SK-N-SH treated with all-trans-retinoic acid at 6 μM for 48 hours (cell line): ENCODE results near the gene GRAP.
"Not testable (repeated sequence)": the region's sequence is repeated elsewhere in the genome, so short reads cannot be mapped to it uniquely, and the experiment has no call there.

Source experiments
- ARNTL ChIP-seq: fragments of 450-650 bp; formaldehyde crosslinking; IDR thresholded peaks from 2 replicates; pipeline ENCODE4 v1.5.0; 2020; ENCODE audit warnings: low read depth, mild to moderate bottlenecking, moderate library complexity, borderline replicate concordance
- ZC3H10 ChIP-seq: fragments of 250-450 bp; sonication (Bioruptor Pico); IDR thresholded peaks from 2 replicates; pipeline ENCODE4 v1.5.1; 2021; ENCODE audit warnings: mild to moderate bottlenecking, moderate library complexity
- ZFP3 ChIP-seq: fragments of 250-450 bp; sonication (Bioruptor Pico); IDR thresholded peaks from 2 replicates; pipeline ENCODE4 v1.5.0; 2020; ENCODE audit warnings: mild to moderate bottlenecking, moderate library complexity
- ZNF565 ChIP-seq: fragments of 450-650 bp; formaldehyde crosslinking; conservative IDR thresholded peaks from 2 replicates; pipeline ENCODE4 v1.5.0; 2020; ENCODE audit warnings: low read depth, mild to moderate bottlenecking, moderate library complexity

- not testable (repeated sequence) for TF ChIP-seq ZNF565, ARNTL, ZFP3, ZC3H10 (CRISPR knock-in tag)
Observed at GRCh38 chr17:19048826-19049225, 2.1 kb upstream of the GRAP start.
